Gastrocnemius medialis (tissue), 4 donors: ENCODE data around the gene SLC17A8.

ENCODE experiments used
- POLR2A ChIP-seq, 2 donors: fragments of 450-650 bp; IDR thresholded peaks; one replicate each; pipeline ENCODE4 v1.6.1; 2017; ENCODE audit warnings: antibody characterized with exemption in 2 of 2, mild to moderate bottlenecking in 2 of 2, moderate library complexity in 2 of 2
- TF ChIP-seq, protein P1 (sequence below), 5 experiments: fragments of 450-650 bp in 3 of 5; fragments of 200-600 bp in 2 of 5; sonication (generic) in 2 of 5; IDR thresholded peaks in 4 of 5; conservative IDR thresholded peaks in 1 of 5; 1 replicate in 4 of 5; 2 replicates in 1 of 5; pipeline ENCODE4 v1.5.1; 2016 to 2019; ENCODE audit warnings: antibody characterized with exemption in 5 of 5, mild to moderate bottlenecking in 3 of 5, moderate library complexity in 3 of 5

DNA sequence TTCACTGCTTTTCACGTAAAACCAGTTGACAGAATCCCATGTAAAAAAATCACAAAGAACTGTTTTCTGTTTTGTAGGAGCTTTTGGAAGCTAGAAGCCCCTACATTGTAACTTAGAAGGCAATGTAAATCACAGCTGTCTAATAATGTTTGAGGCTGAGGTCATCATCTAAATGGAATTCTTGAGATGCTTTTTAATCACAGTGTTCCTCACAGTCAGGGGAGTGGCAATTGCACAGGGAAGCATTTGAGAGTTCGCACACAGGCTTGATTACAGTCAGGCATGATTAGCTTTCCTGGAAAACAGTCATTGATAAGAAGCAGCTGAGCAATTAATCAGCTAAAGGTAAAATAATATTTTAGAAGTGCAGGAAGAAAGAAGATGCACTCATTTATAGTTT, 2.9 kb downstream of the SLC17A8 start:
- no peak for TF ChIP-seq POLR2A (IDR thresholded peaks at IDR 0.05)
- TF ChIP-seq, protein P1, sequence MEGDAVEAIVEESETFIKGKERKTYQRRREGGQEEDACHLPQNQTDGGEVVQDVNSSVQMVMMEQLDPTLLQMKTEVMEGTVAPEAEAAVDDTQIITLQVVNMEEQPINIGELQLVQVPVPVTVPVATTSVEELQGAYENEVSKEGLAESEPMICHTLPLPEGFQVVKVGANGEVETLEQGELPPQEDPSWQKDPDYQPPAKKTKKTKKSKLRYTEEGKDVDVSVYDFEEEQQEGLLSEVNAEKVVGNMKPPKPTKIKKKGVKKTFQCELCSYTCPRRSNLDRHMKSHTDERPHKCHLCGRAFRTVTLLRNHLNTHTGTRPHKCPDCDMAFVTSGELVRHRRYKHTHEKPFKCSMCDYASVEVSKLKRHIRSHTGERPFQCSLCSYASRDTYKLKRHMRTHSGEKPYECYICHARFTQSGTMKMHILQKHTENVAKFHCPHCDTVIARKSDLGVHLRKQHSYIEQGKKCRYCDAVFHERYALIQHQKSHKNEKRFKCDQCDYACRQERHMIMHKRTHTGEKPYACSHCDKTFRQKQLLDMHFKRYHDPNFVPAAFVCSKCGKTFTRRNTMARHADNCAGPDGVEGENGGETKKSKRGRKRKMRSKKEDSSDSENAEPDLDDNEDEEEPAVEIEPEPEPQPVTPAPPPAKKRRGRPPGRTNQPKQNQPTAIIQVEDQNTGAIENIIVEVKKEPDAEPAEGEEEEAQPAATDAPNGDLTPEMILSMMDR (IDR thresholded peaks at IDR 0.05 in 4 of 5, conservative IDR thresholded peaks at IDR 0.05 in 1 of 5), result no peak
